Right lobe of liver (tissue), 4 donors: ENCODE measurements around the gene EPHB1.

ENCODE experiments used
- CTCF ChIP-seq, 4 donors: fragments of 200-600 bp in 3 of 4; fragments of 450-650 bp in 1 of 4; IDR thresholded peaks; one replicate each; pipeline versions ENCODE4 v1.5.1 to v1.8.0; 2016 to 2022; ENCODE audit warnings: antibody characterized with exemption in 4 of 4, mild to moderate bottlenecking in 2 of 4
- POLR2A ChIP-seq: fragments of 450-650 bp; IDR thresholded peaks from one replicate; pipeline ENCODE4 v1.6.1; 2017; ENCODE audit warnings: antibody characterized with exemption, mild to moderate bottlenecking
- donor health status: DM: no; HTN: no; CAD: no.
- donor health status: DM: no; HTN: no; CAD: no.
- donor health status: DM: no; HTN: yes; CAD: no.

GRCh38 chr3:135182364-135182998, 387.4 kb downstream of the EPHB1 start:
- no peak for TF ChIP-seq CTCF (IDR thresholded peaks at IDR 0.05)
- TF ChIP-seq POLR2A: no peak
